HuH-7 (cell line): ENCODE data around the gene FALEC.
A peak's percentile ranks its signal among the peaks of the same experiment; 100 is the strongest.

Experiments used
- DNase-seq: peaks from one replicate; pipeline ENCODE4 v3.0.0; 2011; ENCODE audit warnings: low spot score

The FALEC gene

GRCh38 chr1:150545486-150546032 is 30.0 kb downstream of the FALEC start:
- no peak for DNase-seq

GRCh38 chr1:150546294-150546937 is 30.9 kb downstream of the FALEC start:
- DNase-seq, result no peak

- no peak for DNase-seq
Observed at GRCh38 chr1:150548324-150548631, 32.7 kb downstream of the FALEC start.

DNA sequence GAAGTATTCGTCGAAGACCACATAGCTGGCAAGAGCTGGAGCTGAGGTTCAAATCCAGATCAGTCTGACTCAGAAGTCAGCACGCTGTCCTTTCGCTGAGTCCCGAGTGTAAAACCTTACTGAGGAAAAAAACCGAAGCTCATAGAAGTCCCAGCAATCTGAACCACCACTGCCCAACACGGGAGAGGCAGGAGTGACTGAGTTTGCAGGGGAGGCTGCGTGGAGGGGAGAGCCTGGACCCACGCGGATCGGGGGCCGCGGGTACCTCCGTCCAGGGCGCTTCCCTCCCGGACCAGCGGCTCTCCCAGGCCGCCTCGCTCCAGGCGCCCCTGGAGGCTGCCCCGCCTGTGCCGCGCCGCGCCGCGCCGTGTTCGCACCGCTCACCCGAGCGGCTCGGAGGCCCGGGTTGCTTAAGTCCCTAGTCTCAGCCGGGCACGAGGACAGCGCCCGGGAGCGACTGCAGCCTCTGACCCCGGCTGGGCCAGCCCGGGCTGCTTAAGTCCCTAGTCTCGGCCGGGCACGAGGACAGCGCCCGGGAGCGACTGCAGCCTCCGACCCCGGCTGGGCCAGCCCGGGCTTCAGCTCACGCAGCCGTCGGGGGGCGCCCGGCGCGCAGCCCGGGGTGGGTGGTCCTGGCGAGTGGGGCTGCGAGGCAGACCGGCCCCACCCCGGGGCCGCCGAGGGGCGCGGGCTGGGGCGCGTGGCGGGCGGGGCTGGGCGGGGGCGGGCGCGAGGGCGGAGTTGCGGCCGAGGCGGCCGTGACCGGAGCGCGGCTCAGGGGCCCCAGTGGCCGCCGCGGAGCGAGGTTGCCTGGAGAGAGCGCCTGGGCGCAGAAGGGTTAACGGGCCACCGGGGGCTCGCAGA is 33.3 kb downstream of the FALEC start, which contains the start of gene ADAMTSL4:
TSS of gene ADAMTSL4 (plus strand) at position 777 of the 864 bp plus-strand sequence. CDS start 2,881 bp downstream, outside the sequence.
- peak; percentile 65 for DNase-seq

- DNase-seq, result peak; percentile 58
Observed at GRCh38 chr1:150549496-150550221, 34.1 kb downstream of the FALEC start.

- DNase-seq, result no peak
Observed at GRCh38 chr1:150550222-150551050, 34.9 kb downstream of the FALEC start.

DNA sequence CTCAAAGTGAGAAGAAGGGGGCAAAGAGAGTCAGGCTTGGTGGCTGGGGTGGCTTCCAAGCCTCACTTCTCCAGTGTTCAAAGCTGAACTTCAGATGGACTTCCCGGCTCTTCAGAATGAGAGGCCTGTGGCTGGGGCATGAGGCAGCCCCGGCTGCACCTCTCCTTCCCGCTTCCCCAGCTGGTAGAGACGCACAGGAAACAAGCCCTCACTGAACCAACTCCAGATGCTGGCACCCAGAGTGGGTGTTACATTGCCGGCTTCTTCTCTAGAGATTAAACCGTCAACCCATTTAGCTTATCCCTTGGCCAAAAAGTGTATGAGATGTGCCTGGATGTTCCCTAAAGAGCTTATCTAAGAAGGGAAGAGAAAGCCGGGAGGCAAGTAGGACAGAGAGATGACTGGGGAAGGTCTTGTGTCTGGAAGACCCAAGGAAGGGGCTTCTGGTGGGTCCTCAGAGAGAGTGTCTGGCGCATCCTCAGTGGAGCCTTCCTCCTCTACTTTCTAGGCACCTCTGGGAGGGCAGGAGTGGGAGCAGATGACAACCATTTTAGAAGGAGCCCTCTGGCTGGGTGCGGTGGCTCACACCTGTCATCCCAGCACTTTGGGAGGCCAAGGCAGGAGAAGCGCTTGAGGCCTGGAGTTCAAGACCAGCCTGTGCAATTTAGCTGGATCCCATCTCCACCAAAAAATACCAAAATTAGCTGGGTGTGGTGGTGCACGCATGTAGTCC is 35.7 kb downstream of the FALEC start:
- no peak for DNase-seq

GRCh38 chr1:150551784-150552127 is 36.2 kb downstream of the FALEC start:
- DNase-seq, result no peak

GRCh38 chr1:150552128-150552910 is 36.8 kb downstream of the FALEC start:
- DNase-seq, result peak; percentile 84

- no peak for DNase-seq
Observed at GRCh38 chr1:150552911-150553289, 37.3 kb downstream of the FALEC start.

DNA sequence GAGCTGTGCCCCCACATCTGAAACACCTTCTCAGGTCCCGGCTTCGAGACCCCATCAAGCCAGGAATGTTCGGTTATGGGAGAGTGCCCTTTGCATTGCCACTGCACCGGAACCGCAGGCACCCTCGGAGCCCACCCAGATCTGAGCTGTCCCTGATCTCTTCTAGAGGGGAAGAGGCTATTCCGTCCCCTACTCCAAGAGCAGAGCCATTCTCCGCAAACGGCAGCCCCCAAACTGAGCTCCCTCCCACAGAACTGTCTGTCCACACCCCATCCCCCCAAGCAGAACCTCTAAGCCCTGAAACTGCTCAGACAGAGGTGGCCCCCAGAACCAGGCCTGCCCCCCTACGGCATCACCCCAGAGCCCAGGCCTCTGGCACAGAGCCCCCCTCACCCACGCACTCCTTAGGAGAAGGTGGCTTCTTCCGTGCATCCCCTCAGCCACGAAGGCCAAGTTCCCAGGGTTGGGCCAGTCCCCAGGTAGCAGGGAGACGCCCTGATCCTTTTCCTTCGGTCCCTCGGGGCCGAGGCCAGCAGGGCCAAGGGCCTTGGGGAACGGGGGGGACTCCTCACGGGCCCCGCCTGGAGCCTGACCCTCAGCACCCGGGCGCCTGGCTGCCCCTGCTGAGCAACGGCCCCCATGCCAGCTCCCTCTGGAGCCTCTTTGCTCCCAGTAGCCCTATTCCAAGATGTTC is 38.0 kb downstream of the FALEC start:
- no peak for DNase-seq

DNA sequence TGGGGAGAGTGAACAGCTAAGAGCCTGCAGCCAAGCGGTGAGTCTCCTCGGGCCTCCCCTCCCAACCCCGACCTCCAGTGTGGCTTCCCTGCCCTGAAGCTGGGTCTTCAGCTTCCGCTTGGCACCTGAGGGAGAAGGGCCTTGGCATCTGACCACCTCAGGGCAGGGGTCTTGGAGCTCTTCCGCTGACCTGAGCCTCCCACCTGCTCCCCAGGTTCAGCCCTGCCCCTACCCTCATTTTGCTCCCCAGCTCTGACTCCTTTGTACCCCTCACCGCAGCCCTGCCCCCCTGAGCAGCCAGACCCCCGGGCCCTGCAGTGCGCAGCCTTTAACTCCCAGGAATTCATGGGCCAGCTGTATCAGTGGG is 38.5 kb downstream of the FALEC start:
- no peak for DNase-seq

GRCh38 chr1:150555198-150555970 is 39.8 kb downstream of the FALEC start:
- no peak for DNase-seq

- no peak for DNase-seq
Observed at GRCh38 chr1:150555971-150556865, 40.7 kb downstream of the FALEC start.

DNA sequence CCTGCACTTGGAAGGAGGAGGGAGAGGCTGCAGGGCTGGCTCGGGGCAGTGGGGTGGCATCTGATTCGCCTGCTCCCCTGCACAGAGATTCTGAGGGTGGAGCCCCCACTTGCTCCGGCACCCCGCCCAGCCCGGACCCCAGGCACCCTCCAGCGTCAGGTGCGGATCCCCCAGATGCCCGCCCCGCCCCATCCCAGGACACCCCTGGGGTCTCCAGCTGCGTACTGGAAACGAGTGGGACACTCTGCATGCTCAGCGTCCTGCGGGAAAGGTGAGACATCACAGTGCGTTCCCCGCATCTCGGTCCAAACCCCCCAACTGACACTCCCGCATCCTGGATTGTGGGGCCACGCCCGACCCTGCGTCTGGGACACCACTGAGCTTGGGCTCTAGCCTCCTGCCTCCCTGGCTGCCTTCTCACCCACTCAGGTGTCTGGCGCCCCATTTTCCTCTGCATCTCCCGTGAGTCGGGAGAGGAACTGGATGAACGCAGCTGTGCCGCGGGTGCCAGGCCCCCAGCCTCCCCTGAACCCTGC is 41.6 kb downstream of the FALEC start:
- no peak for DNase-seq

- no peak for DNase-seq
Observed at GRCh38 chr1:150557813-150558212, 42.3 kb downstream of the FALEC start.

DNA sequence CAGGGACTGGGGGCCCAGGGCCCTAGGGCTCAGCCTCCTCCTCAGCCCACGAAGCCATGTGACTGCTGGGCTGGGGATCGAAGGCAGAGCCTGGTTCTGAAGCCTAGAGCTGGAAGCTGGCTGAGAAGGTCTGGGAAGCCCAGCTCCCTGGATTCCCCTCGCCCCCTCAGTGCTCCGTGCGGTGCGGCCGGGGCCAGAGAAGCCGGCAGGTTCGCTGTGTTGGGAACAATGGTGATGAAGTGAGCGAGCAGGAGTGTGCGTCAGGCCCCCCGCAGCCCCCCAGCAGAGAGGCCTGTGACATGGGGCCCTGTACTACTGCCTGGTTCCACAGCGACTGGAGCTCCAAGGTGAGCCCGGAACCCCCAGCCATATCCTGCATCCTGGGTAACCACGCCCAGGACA is 42.8 kb downstream of the FALEC start:
- no peak for DNase-seq
